SK-N-SH treated with all-trans-retinoic acid at 6 μM for 48 hours (cell line): ENCODE data around the gene TMED8.

ENCODE experiments used
- RARB ChIP-seq: fragments of 250-450 bp; sonication (Bioruptor Pico); IDR thresholded peaks from 2 replicates; pipeline ENCODE4 v1.8.0; 2021; ENCODE audit warnings: mild to moderate bottlenecking, moderate library complexity
- TSHZ2 ChIP-seq: fragments of 250-450 bp; sonication (Bioruptor Pico); IDR thresholded peaks from 2 replicates; pipeline ENCODE4 v1.5.0; 2020; ENCODE audit warnings: mild to moderate bottlenecking, moderate library complexity

DNA sequence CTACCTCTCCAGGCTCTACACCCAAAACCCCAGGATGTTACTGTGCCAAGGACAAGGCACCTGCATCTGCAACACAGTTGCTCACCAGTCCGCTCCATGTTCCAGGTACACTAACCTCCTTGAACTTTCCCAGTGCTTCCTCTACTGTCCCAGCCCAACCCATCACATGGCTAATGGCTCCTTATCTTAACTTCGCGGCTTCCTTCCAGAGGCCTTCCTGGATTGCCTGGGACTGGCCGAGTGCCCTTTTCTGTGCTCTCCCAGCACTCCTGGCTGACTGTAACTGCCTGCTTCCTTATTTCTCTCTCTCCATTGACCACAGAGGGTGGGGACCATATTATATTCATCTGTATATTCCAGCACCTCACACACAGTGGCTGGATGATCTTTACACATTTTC is 77.1 kb downstream of the TMED8 start:
- TF ChIP-seq TSHZ2 (no peak), RARB (no peak)
